ENCODE data around the gene SEC16A.

SEC16A gene

GRCh38 chr9:136442265-136442664 is 40.6 kb downstream of the SEC16A start:
- H3K4me3 ChIP-seq (ENCODE audit: low read length), result no peak overlapping the region
- TF ChIP-seq, protein P1, sequence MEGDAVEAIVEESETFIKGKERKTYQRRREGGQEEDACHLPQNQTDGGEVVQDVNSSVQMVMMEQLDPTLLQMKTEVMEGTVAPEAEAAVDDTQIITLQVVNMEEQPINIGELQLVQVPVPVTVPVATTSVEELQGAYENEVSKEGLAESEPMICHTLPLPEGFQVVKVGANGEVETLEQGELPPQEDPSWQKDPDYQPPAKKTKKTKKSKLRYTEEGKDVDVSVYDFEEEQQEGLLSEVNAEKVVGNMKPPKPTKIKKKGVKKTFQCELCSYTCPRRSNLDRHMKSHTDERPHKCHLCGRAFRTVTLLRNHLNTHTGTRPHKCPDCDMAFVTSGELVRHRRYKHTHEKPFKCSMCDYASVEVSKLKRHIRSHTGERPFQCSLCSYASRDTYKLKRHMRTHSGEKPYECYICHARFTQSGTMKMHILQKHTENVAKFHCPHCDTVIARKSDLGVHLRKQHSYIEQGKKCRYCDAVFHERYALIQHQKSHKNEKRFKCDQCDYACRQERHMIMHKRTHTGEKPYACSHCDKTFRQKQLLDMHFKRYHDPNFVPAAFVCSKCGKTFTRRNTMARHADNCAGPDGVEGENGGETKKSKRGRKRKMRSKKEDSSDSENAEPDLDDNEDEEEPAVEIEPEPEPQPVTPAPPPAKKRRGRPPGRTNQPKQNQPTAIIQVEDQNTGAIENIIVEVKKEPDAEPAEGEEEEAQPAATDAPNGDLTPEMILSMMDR (conservative IDR thresholded peaks at IDR 0.05; ENCODE audit: low read depth, low read length), result no peak
- no peak for DNase-seq (ENCODE audit: low read depth)

DNA sequence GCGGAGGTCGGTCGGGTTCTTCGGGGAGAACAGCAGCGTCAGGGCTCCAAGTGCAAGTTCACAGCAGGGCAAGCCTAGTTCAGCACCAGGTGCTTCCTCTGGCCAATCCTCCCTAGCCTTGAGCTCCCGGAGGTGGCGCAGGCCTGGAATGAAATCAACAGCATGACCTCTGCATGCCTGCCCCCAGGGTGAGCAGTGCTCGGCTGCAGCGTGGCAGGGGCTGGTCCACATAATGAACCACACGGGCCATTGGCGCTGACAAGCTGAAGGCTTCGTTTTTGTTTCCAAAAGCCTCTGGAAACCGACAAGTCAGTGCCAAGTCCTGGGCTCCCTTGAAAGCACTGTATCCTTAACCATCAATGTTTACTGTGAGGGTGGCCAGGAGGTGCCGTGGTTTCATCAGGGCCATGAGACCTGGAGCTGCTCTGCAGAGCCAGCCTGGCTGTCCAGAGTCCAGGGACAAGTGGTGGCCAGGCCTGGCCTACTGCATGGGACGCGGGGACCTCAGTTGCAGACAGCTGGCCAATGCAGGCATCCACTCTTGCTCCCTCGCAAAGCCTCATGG is 41.1 kb downstream of the SEC16A start:
- H3K4me3 ChIP-seq (ENCODE audit: low read length), result no peak overlapping the region
- TF ChIP-seq, protein P1 (conservative IDR thresholded peaks at IDR 0.05; ENCODE audit: low read depth, low read length), result no peak

GRCh38 chr9:136441191-136441680 is 41.6 kb downstream of the SEC16A start:
- DNase-seq (ENCODE audit: low read depth), result no peak
- TF ChIP-seq, protein P1 (conservative IDR thresholded peaks at IDR 0.05; ENCODE audit: low read depth, low read length), result no peak
- H3K4me3 ChIP-seq (ENCODE audit: low read length), result no peak overlapping the region

More for the DNA sequence above, 41.1 kb downstream of the SEC16A start:
- DNase-seq (ENCODE audit: low read depth), result no peak

DNA sequence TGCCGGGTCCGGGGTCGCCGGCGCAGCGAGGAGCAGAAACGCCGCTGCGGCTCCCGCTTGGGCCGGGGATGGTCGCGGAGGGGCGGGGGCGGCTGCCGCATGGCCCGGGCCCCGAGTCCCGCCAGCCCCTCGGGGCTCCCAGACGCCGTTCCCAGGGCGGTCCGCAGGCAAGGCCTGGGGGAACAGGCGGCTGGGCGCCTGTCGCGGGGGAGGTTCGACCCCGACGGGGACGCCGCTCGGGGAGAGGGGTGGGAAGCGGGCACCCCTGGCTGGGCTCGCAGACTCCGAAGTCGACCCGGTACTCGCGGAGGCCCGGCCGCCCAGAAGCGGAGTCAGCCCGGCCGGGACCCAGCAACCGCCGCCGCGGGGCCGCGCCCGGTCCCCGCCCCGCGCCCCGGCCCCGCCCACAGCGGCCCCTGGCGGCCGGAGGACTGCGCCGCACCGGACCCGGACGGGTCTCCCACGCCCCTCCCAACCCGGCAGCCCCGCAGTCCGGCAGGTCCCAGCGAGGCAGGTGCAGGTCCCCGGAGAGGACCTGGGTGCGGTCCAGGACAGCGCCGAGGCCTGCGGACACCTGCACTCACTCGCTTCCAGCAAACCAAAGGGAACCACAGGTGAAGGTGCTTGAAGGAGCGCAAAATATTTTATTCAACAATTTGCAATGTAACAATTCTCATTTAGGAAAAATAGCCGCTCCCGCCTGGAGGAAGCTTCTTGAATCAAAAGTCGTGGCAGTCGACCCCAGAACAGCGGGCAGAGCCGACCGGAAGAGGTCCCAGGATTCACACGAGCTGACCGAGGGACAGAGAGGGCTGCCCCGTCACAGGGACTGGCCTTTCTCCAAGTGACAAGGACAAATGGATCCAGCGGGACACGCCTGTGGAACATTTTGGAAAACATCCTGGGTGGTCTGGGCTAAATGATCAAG is 43.1 kb downstream of the SEC16A start, which contains the start of gene INPP5E:
Gene INPP5E, minus strand, starts transcription at position 365 of the 928 bp plus-strand sequence. CDS start 426 bp downstream, outside the sequence.
- TF ChIP-seq, protein P1 (conservative IDR thresholded peaks at IDR 0.05; ENCODE audit: low read depth, low read length), result peak; percentile 48
- peak within 1 kb of the TSS; percentile 68 for H3K4me3 ChIP-seq (ENCODE audit: low read length)
- DNase-seq (ENCODE audit: low read depth), result no peak

DNA sequence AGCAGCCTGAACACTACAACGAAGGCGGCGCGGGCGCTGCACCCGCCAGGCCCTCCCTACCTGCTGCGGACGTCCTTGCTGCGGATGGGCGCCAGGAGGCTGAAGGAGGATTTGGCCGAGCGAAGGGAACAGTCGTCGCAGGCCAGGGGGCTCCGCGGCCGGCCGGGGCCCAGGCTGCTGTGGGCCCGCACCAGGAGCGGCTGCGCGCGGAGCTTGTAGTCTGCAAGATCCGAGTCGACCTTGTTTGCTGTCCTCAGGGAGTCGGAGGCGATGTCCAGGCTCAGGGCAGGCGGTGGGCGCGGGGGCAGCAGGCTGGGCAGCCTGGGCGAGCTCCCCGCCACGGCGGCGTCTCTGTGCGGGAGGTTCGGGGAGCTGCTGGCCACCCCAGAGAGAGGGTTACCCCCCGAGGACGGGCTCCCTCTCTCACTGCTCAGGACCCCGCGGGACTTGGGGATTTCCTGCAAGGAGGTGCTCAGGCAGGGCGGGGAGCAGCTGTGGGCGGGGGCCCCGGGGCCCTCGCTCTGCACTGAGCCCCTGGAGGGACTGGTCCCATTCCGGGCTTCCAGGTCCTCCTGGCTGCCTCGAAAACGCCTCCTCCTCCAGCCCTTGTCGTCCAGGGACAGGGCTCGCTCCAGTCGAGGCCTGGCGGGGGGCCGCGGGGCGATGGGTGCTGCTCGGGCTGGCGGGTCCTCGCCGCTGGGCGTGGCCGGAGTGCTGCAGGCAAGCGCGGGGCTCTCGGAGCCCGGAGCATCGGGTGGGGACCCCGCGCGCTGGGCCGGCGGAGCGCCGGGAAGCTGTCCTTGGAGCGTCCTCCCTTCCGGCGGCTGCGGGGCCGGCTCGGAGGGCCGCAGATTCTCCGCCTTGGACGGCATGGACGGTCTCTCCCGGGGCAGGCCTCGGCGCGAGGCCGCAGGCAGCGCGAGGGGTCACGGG is 44.0 kb downstream of the SEC16A start:
- no peak for DNase-seq (ENCODE audit: low read depth)
- TF ChIP-seq, protein P1 (conservative IDR thresholded peaks at IDR 0.05; ENCODE audit: low read depth, low read length), result no peak
- peak overlapping the region; percentile 68 for H3K4me3 ChIP-seq (ENCODE audit: low read length)

DNA sequence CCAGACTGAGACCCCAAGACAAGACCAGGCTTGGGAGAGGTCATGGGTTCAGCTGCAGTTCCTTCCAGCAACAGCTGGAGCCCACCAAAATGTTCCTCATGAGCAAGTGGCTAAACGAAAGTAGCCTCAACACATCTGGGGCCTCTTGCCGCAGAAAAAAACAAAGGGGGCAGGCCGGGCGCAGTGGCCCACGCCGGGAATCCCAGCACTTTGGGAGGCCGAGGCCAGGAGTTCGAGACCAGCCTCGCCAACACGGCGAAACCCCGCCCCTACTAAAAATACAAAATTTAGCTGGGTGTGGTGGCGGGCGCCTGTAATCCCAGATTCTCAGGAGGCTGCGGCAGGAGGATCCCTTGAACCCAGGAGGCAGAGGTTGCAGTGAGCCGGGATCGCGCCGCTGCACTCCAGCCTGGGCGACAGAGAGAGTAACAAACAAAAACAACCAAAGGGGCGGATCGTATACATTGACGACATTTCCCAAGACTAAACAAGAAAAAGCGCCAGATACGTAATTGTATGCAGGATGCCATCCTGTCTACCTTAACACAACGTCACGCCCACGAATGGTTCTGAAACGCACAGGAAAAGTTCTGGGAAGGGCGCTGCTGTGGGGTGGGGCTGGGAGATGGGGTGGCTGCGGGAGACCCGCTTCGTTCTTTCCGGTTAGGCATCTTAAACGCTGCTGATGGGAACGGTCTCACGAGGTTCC is 44.8 kb downstream of the SEC16A start:
- peak overlapping the region; percentile 68 for H3K4me3 ChIP-seq (ENCODE audit: low read length)
- DNase-seq (ENCODE audit: low read depth), result no peak
- TF ChIP-seq, protein P1 (conservative IDR thresholded peaks at IDR 0.05; ENCODE audit: low read depth, low read length), result no peak
